ENCODE results near the gene SMIM24.
A peak's percentile ranks its signal among the peaks of the same experiment; 100 is the strongest.

The SMIM24 gene

GRCh38 chr19:3474010-3474409 is 6.3 kb downstream of the SMIM24 start:
- DNase-seq (ENCODE audit: low read depth in 2 of 2): no peak

- DNase-seq (ENCODE audit: low read depth in 2 of 2): peak; percentile 22 to 42
Measured at GRCh38 chr19:3471954-3472655, 8.2 kb downstream of the SMIM24 start.

- DNase-seq (ENCODE audit: low read depth in 2 of 2): no peak
Measured at GRCh38 chr19:3470500-3471128, 9.7 kb downstream of the SMIM24 start.

- no peak for DNase-seq (ENCODE audit: low read depth in 2 of 2)
Measured at GRCh38 chr19:3469638-3470499, 10.5 kb downstream of the SMIM24 start.

GRCh38 chr19:3468211-3468610 is 12.1 kb downstream of the SMIM24 start:
- no peak for DNase-seq (ENCODE audit: low read depth in 2 of 2)

- DNase-seq (ENCODE audit: low read depth in 2 of 2): no peak
Measured at GRCh38 chr19:3467437-3468198, 12.7 kb downstream of the SMIM24 start.

GRCh38 chr19:3466635-3467034 is 13.7 kb downstream of the SMIM24 start:
- DNase-seq (ENCODE audit: low read depth in 2 of 2): no peak

- no peak for DNase-seq (ENCODE audit: low read depth in 2 of 2)
Measured at GRCh38 chr19:3465552-3465951, 14.8 kb downstream of the SMIM24 start.

- DNase-seq (ENCODE audit: low read depth in 2 of 2): no peak
Measured at GRCh38 chr19:3464587-3465235, 15.6 kb downstream of the SMIM24 start.

GRCh38 chr19:3463714-3464586 is 16.4 kb downstream of the SMIM24 start:
- no peak for DNase-seq (ENCODE audit: low read depth in 2 of 2)

- DNase-seq (ENCODE audit: low read depth in 2 of 2): no peak
Measured at GRCh38 chr19:3462991-3463713, 17.2 kb downstream of the SMIM24 start.

GRCh38 chr19:3459965-3460582 is 20.3 kb downstream of the SMIM24 start:
- DNase-seq (ENCODE audit: low read depth in 2 of 2): no peak

GRCh38 chr19:3459089-3459881 is 21.0 kb downstream of the SMIM24 start:
- DNase-seq (ENCODE audit: low read depth in 2 of 2): no peak

GRCh38 chr19:3458229-3459088 is 21.9 kb downstream of the SMIM24 start:
- DNase-seq (ENCODE audit: low read depth in 2 of 2): no peak

- DNase-seq (ENCODE audit: low read depth in 2 of 2): no peak
Measured at GRCh38 chr19:3457528-3458228, 22.6 kb downstream of the SMIM24 start.

- no peak for DNase-seq (ENCODE audit: low read depth in 2 of 2)
Measured at GRCh38 chr19:3456925-3457527, 23.3 kb downstream of the SMIM24 start.
